HG02642 (cell line): ENCODE data around the gene PNMA8A.
"Not testable (repeated sequence)": the region's sequence is repeated elsewhere in the genome, so short reads cannot be mapped to it uniquely, and the experiment has no call there.

ENCODE experiments used
- ATAC-seq: cut with Tn5 transposase; IDR thresholded peaks from one replicate; pipeline ENCODE4 v1.9.1; 2021; ENCODE audit warnings: mild to moderate bottlenecking; ENCODE audit not compliant: unreplicated experiment, poor library complexity

The PNMA8A gene

GRCh38 chr19:46471116-46471733 lies at the start of gene PNMA8A:
Gene PNMA8A, minus strand, starts transcription at chr19:46471563. Its CDS starts 528 bp downstream, at chr19:46471035.
- no peak for ATAC-seq

- no peak for ATAC-seq
These were observed 49.3 kb upstream of the PNMA8A start for GRCh38 chr19:46520616-46521015.

GRCh38 chr19:46517471-46517870 lies 46.1 kb upstream of the PNMA8A start:
- no peak for ATAC-seq

GRCh38 chr19:46515879-46516350 lies 44.6 kb upstream of the PNMA8A start:
- ATAC-seq = no peak

GRCh38 chr19:46515290-46515609 lies 43.9 kb upstream of the PNMA8A start:
- ATAC-seq = no peak

GRCh38 chr19:46514589-46515289 lies 43.4 kb upstream of the PNMA8A start:
- ATAC-seq = no peak

- ATAC-seq = no peak
These were observed 42.3 kb upstream of the PNMA8A start for GRCh38 chr19:46513461-46514236.

GRCh38 chr19:46511237-46511636 lies 39.9 kb upstream of the PNMA8A start:
- no peak for ATAC-seq

GRCh38 chr19:46508206-46508605 lies 36.8 kb upstream of the PNMA8A start:
- ATAC-seq = no peak

- ATAC-seq = no peak
These were observed 32.6 kb upstream of the PNMA8A start for GRCh38 chr19:46503848-46504453.

GRCh38 chr19:46502891-46503290 lies 31.5 kb upstream of the PNMA8A start:
- no peak for ATAC-seq

GRCh38 chr19:46499692-46500091 lies 28.3 kb upstream of the PNMA8A start:
- ATAC-seq = no peak

- ATAC-seq = no peak
These were observed 26.4 kb upstream of the PNMA8A start for GRCh38 chr19:46497773-46498172.

- not testable (repeated sequence) for ATAC-seq
These were observed 25.5 kb upstream of the PNMA8A start for GRCh38 chr19:46496886-46497285.

GRCh38 chr19:46496304-46496703 lies 24.9 kb upstream of the PNMA8A start:
- no peak for ATAC-seq

- ATAC-seq = no peak
These were observed 24.4 kb upstream of the PNMA8A start, which contains the start of gene PNMA8B for GRCh38 chr19:46495786-46496099. Gene PNMA8B, minus strand, starts transcription at chr19:46495867. Its CDS starts 402 bp downstream, at chr19:46495465.

GRCh38 chr19:46494941-46495785 lies 23.8 kb upstream of the PNMA8A start:
- ATAC-seq = no peak

- no peak for ATAC-seq
These were observed 23.0 kb upstream of the PNMA8A start for GRCh38 chr19:46494146-46494940.
